Measurements from ENCODE around the gene LPIN3. TPM values are rescaled to one million over a fixed set of nuclear protein-coding genes. Genes with fewer than 3 reads are reported as not detected.

The LPIN3 gene
- total RNA-seq, 1 experiment from 2014 or later: 18.5 TPM

DNA sequence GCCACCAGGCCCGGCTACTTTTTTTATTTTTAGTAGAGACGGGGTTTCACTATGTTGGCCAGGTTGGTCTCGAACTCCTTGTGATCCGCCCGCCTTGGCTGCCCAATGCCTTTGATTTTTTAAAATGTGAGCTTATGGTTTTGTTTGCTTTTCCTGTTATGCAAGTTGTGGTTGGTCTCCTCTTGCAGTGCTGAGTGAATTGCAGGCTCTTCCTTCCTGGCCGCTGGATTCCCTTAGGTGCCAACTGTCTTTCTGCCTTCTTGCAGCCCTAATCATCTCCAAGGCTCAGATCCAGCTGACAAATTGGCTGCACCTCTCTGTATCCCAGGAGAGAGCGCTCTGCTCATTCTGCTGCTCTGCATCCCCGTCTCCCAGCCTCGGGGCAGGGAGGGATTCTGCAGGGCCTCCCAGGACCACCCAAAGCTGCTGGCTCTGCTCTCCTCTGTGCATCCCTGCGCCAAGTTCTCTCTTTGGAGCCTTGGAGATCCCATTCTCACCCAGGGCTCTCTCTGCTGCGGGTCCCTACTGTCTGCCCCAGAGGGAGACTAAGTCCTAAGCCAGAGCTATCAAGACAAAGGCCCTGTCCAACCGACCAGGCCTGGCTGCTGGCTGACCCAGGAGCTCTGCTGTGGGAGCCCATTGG lies 40.1 kb downstream of the LPIN3 start:
- Histone ChIP-seq H3K9me3 (ENCODE audit: control insufficient read depth in 1 of 2, insufficient read depth in 1 of 2, low read depth in 1 of 2, low read length in 2 of 2) (no peaks in the 10 kb centered on the region), H3K27ac (ENCODE audit: low read depth, low read length) (no peak overlapping the region), H3K4me1 (ENCODE audit: control insufficient read depth in 1 of 2, insufficient read depth in 2 of 2, low read length in 2 of 2) (no peaks in the 10 kb centered on the region), H3K79me2 (ENCODE audit: insufficient read depth, low read length) (no peaks in the 10 kb centered on the region), H3K27me3 (ENCODE audit: insufficient read depth, low read length) (peaks cover 10% of the 10 kb centered on the region), H4K20me1 (ENCODE audit: insufficient read depth) (no peaks in the 10 kb centered on the region), H3K36me3 (ENCODE audit: control insufficient read depth in 1 of 2, insufficient read depth in 2 of 2, low read length in 2 of 2) (no peaks in the 10 kb centered on the region), H2AFZ (ENCODE audit: low read depth, low read length, poor library complexity, severe bottlenecking) (no peak overlapping the region), H3K4me2 (ENCODE audit: low read length) (no peak overlapping the region), H3K9me2 (ENCODE audit: insufficient read depth) (no peaks in the 10 kb centered on the region), H3K9ac (ENCODE audit: low read length) (no peak overlapping the region), H3K4me3 (replicated peaks in 1 of 2; ENCODE audit: low read depth in 1 of 2, low read length in 2 of 2) (no peak overlapping the region)
- no peak for TF ChIP-seq TCF7L2 (IDR thresholded peaks at IDR 0.05; ENCODE audit: borderline replicate concordance, extremely low read depth, insufficient read depth, insufficient read length)
- no peak for TF ChIP-seq ZFX (IDR thresholded peaks at IDR 0.05)
- TF ChIP-seq, protein P1, sequence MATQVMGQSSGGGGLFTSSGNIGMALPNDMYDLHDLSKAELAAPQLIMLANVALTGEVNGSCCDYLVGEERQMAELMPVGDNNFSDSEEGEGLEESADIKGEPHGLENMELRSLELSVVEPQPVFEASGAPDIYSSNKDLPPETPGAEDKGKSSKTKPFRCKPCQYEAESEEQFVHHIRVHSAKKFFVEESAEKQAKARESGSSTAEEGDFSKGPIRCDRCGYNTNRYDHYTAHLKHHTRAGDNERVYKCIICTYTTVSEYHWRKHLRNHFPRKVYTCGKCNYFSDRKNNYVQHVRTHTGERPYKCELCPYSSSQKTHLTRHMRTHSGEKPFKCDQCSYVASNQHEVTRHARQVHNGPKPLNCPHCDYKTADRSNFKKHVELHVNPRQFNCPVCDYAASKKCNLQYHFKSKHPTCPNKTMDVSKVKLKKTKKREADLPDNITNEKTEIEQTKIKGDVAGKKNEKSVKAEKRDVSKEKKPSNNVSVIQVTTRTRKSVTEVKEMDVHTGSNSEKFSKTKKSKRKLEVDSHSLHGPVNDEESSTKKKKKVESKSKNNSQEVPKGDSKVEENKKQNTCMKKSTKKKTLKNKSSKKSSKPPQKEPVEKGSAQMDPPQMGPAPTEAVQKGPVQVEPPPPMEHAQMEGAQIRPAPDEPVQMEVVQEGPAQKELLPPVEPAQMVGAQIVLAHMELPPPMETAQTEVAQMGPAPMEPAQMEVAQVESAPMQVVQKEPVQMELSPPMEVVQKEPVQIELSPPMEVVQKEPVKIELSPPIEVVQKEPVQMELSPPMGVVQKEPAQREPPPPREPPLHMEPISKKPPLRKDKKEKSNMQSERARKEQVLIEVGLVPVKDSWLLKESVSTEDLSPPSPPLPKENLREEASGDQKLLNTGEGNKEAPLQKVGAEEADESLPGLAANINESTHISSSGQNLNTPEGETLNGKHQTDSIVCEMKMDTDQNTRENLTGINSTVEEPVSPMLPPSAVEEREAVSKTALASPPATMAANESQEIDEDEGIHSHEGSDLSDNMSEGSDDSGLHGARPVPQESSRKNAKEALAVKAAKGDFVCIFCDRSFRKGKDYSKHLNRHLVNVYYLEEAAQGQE (IDR thresholded peaks at IDR 0.05; ENCODE audit: low read depth): no peak
- TF ChIP-seq JUND (IDR thresholded peaks at IDR 0.05): no peak
- no peak for TF ChIP-seq EZH2phosphoT487 (IDR thresholded peaks at IDR 0.05; ENCODE audit: borderline replicate concordance)
- no peak for TF ChIP-seq YY1 (IDR thresholded peaks at IDR 0.05; ENCODE audit: extremely low read depth, insufficient replicate concordance, low read depth, low read length)
- TF ChIP-seq, protein P2, sequence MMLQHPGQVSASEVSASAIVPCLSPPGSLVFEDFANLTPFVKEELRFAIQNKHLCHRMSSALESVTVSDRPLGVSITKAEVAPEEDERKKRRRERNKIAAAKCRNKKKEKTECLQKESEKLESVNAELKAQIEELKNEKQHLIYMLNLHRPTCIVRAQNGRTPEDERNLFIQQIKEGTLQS (IDR thresholded peaks at IDR 0.05): no peak
- no peak for TF ChIP-seq POLR2AphosphoS5 (IDR thresholded peaks at IDR 0.05; ENCODE audit: low read depth, low read length)
- TF ChIP-seq RAD21 (IDR thresholded peaks at IDR 0.05; ENCODE audit: low read depth): no peak
- TF ChIP-seq POLR2A (IDR thresholded peaks at IDR 0.05; ENCODE audit: borderline replicate concordance, extremely low read depth, insufficient read depth, insufficient read length): no peak
- TF ChIP-seq EGR1 (IDR thresholded peaks at IDR 0.05; ENCODE audit: low read depth): no peak
- no peak for ATAC-seq
- CTCF ChIA-PET: no interaction called here
- RAD21 ChIA-PET (ENCODE audit: low non-redundant PET in 1 of 2, low total read pairs in 2 of 2, uncharacterized antibody in 2 of 2, unreplicated experiment in 2 of 2): no interaction called here
- DNase-seq (ENCODE audit: low read depth, low spot score): no peak
- no TSS peak for BruUV-seq (replicated peaks)
- intact Hi-C loops (cut with micrococcal nuclease): no loop called here
- POLR2A ChIA-PET: no interaction called here
